ENCODE results near the gene FIGNL2. TPM values are rescaled to one million over a fixed set of nuclear protein-coding genes. Genes with fewer than 3 reads are reported as not detected.

Gene FIGNL2
- total and polyA plus RNA-seq, 2 experiments from 2014 or later: 0.13 to 0.32 TPM

DNA sequence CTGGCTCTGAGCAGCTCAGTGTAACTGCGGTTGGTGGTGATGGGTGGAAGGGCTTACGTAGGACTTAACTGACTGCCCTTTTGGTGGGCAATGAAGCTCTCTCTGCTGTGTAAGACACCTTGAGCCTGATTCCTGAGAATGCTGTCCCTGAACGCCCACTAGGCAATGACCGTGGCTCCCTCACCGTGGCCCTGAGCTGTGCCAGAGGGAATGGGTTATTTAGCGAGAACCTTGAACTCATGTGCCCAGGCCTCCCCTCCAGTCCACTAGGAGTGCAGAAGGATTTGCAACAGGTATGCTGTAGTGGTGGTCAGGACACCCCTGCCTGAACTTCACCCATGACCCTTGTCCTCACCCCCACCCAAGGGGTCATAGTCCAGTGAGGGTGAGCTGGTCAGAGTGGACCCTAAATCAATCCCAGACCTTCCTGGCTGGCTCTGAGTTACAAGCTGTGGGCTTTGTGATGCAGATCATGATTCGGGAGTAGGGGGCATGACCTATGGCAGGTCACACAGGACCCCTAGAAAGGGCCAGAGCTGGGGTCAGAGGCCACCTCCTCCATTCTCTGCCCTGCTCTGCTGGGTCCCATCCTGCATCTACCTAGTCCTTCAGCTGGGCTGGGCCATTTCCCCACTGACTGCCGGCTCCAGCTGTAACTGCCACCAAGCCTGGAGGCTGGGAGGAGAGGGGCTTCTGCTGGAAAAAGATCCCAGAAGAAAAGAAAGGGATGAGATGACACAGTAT, 24.9 kb upstream of the FIGNL2 start:
- Histone ChIP-seq H3F3A (ENCODE audit: insufficient read depth) (0 out of 2 replicates have a peak, but pooled peaks cover 4% of the 10 kb centered on the region), H3K4me3 (no peak overlapping the region), H3K4me1 (ENCODE audit: insufficient read depth) (no peaks in the 10 kb centered on the region; the same call in 1 of the 2 replicates), H3K79me2 (ENCODE audit: insufficient read depth) (no peaks in the 10 kb centered on the region), H3K9ac (no peak overlapping the region), H3K27ac (no peak overlapping the region), H3K9me3 (ENCODE audit: low read depth) (no peaks in the 10 kb centered on the region), H2AFZ (no peak overlapping the region), H3K27me3 (replicated peaks; ENCODE audit: insufficient read depth) (0 out of 2 replicates have a peak, but pooled peaks cover 10% of the 10 kb centered on the region), H3K9me2 (ENCODE audit: insufficient read depth) (no peaks in the 10 kb centered on the region), H3K36me3 (ENCODE audit: low read depth) (no peaks in the 10 kb centered on the region), H4K20me1 (ENCODE audit: insufficient read depth) (no peaks in the 10 kb centered on the region), H3K4me2 (ENCODE audit: unreplicated experiment) (no peak overlapping the region)
- no peak for TF ChIP-seq EZH2 (IDR thresholded peaks at IDR 0.05; ENCODE audit: insufficient read depth, poor library complexity, severe bottlenecking)
- no peak for TF ChIP-seq EZH2phosphoT487 (IDR thresholded peaks at IDR 0.05; ENCODE audit: insufficient read depth, low read depth)
- in situ Hi-C loops (cut with MboI): no loop called here
- 80 to 82% methylated on average over 8 of the region's 8 CpGs for WGBS, 2 experiments (ENCODE audit: low coverage in 1 of 2, low lambda C conversion rate in 2 of 2, missing lambda C conversion rate in 2 of 2)
- DNase-seq: no peak

DNA sequence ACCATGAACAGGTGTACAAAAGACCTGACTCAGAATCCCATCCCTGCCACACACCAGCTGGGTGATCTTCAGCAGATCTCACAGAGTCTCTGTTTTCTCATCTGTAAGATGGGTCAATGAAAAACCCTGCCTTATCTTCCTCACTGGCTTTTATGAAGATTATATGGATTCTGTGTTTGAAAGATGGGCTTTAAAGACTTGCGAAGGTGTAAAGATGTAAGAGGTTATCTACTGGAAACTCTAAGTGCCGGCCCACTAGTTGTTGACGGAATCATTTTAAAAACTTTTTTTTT, 24.1 kb upstream of the FIGNL2 start:
- TF ChIP-seq EZH2phosphoT487 (IDR thresholded peaks at IDR 0.05; ENCODE audit: insufficient read depth, low read depth) (no peak), EZH2 (IDR thresholded peaks at IDR 0.05; ENCODE audit: insufficient read depth, poor library complexity, severe bottlenecking) (no peak)
- H3K4me1 ChIP-seq (ENCODE audit: insufficient read depth): no peaks in the 10 kb centered on the region; the same call in 1 of the 2 replicates
- H3F3A ChIP-seq (ENCODE audit: insufficient read depth): 0 out of 2 replicates have a peak, but pooled peaks cover 4% of the 10 kb centered on the region
- H3K27ac ChIP-seq: no peak overlapping the region
- H3K36me3 ChIP-seq (ENCODE audit: low read depth): no peaks in the 10 kb centered on the region
- no peak for DNase-seq
- no peaks in the 10 kb centered on the region for H3K79me2 ChIP-seq (ENCODE audit: insufficient read depth)
- H2AFZ ChIP-seq: no peak overlapping the region
- no peak overlapping the region for H3K4me2 ChIP-seq (ENCODE audit: unreplicated experiment)
- WGBS, 2 experiments (ENCODE audit: low coverage in 1 of 2, low lambda C conversion rate in 2 of 2, missing lambda C conversion rate in 2 of 2): 97 to 99% methylated on average over 3 of the region's 3 CpGs
- in situ Hi-C loops (cut with MboI): no loop called here
- no peaks in the 10 kb centered on the region for H3K9me3 ChIP-seq (ENCODE audit: low read depth)
- H3K27me3 ChIP-seq (replicated peaks; ENCODE audit: insufficient read depth): 0 out of 2 replicates have a peak, but pooled peaks cover 10% of the 10 kb centered on the region
- no peaks in the 10 kb centered on the region for H3K9me2 ChIP-seq (ENCODE audit: insufficient read depth)
- H3K4me3 ChIP-seq: no peak overlapping the region
- H4K20me1 ChIP-seq (ENCODE audit: insufficient read depth): no peaks in the 10 kb centered on the region
- no peak overlapping the region for H3K9ac ChIP-seq

GRCh38 chr12:51871918-51872688, 23.6 kb upstream of the FIGNL2 start:
- Histone ChIP-seq H3F3A (ENCODE audit: insufficient read depth) (0 out of 2 replicates have a peak, but pooled peaks cover 4% of the 10 kb centered on the region), H4K20me1 (ENCODE audit: insufficient read depth) (no peaks in the 10 kb centered on the region), H3K4me3 (no peak overlapping the region), H3K9me3 (ENCODE audit: low read depth) (no peaks in the 10 kb centered on the region), H3K27ac (no peak overlapping the region), H3K27me3 (replicated peaks; ENCODE audit: insufficient read depth) (0 out of 2 replicates have a peak, but pooled peaks cover 10% of the 10 kb centered on the region), H3K36me3 (ENCODE audit: low read depth) (no peaks in the 10 kb centered on the region), H3K4me1 (ENCODE audit: insufficient read depth) (no peaks in the 10 kb centered on the region; the same call in 1 of the 2 replicates), H3K4me2 (ENCODE audit: unreplicated experiment) (no peak overlapping the region), H3K9ac (no peak overlapping the region), H2AFZ (no peak overlapping the region), H3K9me2 (ENCODE audit: insufficient read depth) (no peaks in the 10 kb centered on the region), H3K79me2 (ENCODE audit: insufficient read depth) (no peaks in the 10 kb centered on the region)
- in situ Hi-C loops (cut with MboI): no loop called here
- no peak for DNase-seq
- WGBS, 2 experiments (ENCODE audit: low coverage in 1 of 2, low lambda C conversion rate in 2 of 2, missing lambda C conversion rate in 2 of 2): 63 to 70% methylated on average over 16 to 17 of the region's 17 CpGs
- TF ChIP-seq EZH2 (IDR thresholded peaks at IDR 0.05; ENCODE audit: insufficient read depth, poor library complexity, severe bottlenecking) (no peak), EZH2phosphoT487 (IDR thresholded peaks at IDR 0.05; ENCODE audit: insufficient read depth, low read depth) (no peak)

DNA sequence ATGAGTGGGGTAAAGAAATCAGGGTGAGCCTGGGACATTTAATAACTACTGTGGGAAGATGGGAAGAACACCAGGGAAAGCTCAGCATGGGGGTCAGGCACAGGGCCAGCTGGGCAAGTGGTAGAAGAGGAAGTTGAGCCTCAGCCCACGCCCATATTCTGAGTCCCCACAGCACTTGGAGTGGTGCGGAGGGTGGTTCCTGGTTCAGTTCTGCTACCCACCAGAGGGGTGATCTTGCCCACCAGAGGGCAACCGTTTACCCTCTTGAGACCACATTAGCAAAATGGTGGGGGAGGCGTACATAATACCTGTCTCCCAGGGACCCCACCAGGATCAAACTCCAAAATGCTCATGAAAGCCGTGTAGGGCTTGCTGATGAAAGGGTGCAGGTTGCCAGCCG, 22.6 kb upstream of the FIGNL2 start:
- Histone ChIP-seq H3K9me2 (ENCODE audit: insufficient read depth) (no peaks in the 10 kb centered on the region), H4K20me1 (ENCODE audit: insufficient read depth) (no peaks in the 10 kb centered on the region), H3K4me1 (ENCODE audit: insufficient read depth) (no peaks in the 10 kb centered on the region; the same call in 1 of the 2 replicates), H2AFZ (no peak overlapping the region), H3K9ac (no peak overlapping the region), H3K9me3 (ENCODE audit: low read depth) (no peaks in the 10 kb centered on the region), H3K79me2 (ENCODE audit: insufficient read depth) (no peaks in the 10 kb centered on the region), H3K36me3 (ENCODE audit: low read depth) (no peaks in the 10 kb centered on the region), H3K4me3 (no peak overlapping the region), H3K27me3 (replicated peaks; ENCODE audit: insufficient read depth) (0 out of 2 replicates have a peak, but pooled peaks cover 10% of the 10 kb centered on the region), H3K4me2 (ENCODE audit: unreplicated experiment) (no peak overlapping the region), H3F3A (ENCODE audit: insufficient read depth) (0 out of 2 replicates have a peak, but pooled peaks cover 4% of the 10 kb centered on the region), H3K27ac (no peak overlapping the region)
- TF ChIP-seq EZH2 (IDR thresholded peaks at IDR 0.05; ENCODE audit: insufficient read depth, poor library complexity, severe bottlenecking): no peak
- no peak for TF ChIP-seq EZH2phosphoT487 (IDR thresholded peaks at IDR 0.05; ENCODE audit: insufficient read depth, low read depth)
- in situ Hi-C loops (cut with MboI): no loop called here
- DNase-seq: no peak
- 82 to 86% methylated on average over 6 of the region's 6 CpGs for WGBS, 2 experiments (ENCODE audit: low coverage in 1 of 2, low lambda C conversion rate in 2 of 2, missing lambda C conversion rate in 2 of 2)
